HG02763 (cell line): ENCODE data around the gene PPP3CA.

Experiments used
- ATAC-seq: cut with Tn5 transposase; IDR thresholded peaks from one replicate; pipeline ENCODE4 v1.9.1; 2021; ENCODE audit warnings: mild to moderate bottlenecking, moderate library complexity; ENCODE audit not compliant: unreplicated experiment

Gene PPP3CA

DNA sequence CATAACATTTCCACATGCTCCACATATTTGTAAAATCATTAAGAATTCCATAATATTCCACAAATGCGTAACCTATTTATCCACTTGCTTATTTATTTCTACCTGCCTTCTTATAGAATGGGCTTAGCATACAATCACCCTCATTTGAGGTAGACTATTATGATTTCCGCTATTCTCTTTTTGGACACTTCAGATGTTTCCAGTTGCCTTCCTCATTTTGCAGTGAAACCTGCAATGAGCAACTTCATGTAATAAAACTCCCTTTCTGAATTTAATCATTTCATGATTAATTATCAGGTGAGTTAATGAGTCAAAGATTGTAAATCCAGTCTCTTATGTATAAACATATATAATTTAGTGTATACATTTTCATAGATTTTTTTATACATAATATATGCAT is 58.0 kb downstream of the PPP3CA start:
- no peak for ATAC-seq

DNA sequence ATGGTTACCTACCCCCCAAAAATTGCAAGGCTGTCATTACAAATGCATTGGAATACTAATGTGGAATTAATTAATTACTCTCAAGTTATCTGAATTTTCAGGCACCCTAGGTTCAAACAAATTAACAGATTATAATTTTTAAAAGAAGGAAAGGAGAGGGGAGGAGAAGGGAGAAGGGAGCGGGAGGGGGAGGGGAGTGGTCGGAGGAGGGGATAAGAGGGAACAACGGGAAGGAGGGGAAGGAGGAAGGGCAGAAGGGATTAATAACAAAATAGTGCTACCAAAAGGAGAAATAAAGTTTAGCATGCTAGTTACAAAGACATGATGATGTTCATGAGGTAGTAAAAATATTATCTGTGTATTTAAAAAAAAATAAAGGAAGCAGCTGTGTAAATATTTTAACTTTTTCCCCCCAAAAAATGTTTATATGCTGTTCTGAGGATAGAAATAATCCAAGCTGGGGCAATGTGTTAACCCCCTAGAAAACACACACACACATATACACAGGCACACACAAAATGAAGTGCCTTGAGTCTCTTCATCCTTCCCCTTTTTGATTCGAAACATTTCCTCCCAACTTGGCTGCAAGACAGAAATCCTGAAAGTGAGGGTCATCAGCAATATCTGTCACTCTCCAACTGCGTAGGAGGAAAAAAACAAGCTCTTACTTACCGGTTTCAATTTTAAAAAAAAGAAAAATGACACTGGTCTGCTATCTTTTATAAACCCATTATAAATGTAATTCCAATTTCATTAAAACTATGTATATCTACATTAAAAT is 58.8 kb downstream of the PPP3CA start:
- ATAC-seq: no peak

DNA sequence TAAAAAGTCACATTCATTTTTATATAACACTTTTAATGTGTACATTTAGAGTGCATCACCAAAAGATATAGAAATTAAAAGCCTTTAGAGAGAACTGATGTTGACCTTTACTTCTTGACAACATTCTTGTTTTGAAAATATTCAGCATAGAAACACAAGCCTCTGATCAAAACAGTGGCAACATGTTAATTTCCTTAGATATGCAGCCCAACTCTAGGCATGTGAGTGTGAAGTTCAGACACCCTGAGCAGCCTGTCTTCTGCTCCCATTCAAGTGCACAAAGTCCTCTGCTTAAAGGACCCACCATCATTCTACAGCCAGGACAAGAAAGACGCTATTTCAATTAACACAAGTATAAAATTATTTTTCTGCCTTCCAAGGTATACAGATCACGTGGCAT is 60.0 kb downstream of the PPP3CA start:
- ATAC-seq: no peak

DNA sequence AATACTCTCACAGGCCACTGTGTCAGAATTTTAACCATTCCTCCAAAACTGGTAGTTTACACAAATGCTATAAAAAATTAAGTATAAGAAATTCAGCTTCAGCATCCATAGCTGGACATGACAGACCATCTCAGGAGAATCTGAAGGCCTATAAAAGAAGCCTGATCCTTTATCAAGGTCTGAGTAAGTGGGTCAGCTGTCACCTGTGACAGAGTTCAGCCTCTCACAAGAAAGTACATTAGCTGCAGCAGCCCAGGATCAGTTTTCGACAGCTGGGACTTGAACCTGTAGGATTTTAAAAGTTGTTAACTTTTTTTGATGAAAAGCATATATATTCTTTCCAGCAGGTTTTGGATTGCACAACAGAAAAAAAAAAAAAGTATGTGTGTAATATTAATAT is 60.7 kb downstream of the PPP3CA start:
- ATAC-seq: no peak

DNA sequence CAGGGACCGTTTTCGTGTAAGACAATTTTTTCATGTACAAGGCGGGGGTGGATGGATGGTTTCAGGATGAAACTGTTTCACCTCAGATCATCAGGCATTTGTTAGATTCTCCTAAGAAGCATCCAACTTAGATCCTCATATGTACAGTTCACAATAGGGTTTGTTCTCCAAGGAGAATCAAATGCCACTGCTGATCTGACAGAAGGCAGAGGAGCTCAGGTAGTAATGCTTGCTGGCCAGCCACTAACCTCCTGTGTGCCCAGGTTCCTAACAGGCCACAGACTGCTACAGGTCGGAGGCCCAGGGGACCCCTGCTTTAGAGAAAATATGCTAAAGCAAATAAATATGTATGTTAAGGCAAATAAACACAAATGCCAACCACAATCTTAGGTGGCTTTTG is 61.3 kb downstream of the PPP3CA start:
- ATAC-seq: no peak

DNA sequence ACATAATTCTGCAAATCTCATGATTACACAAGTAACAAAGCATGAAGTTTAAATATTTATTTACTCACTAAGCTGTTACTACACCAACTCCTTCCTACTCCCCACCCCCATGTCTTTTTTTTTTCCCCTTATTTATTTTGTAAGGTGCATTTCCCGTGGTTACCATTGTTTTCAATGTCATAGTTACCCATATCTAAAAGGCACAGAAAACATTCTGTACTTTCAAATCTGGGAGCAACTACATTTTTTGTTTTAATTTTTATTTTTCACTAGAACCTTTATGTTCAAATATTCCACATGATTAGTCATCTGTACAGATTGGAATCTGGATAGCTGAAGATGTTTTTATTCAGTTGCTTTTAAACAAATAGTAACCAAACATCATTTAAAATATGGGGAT is 62.8 kb downstream of the PPP3CA start:
- no peak for ATAC-seq

DNA sequence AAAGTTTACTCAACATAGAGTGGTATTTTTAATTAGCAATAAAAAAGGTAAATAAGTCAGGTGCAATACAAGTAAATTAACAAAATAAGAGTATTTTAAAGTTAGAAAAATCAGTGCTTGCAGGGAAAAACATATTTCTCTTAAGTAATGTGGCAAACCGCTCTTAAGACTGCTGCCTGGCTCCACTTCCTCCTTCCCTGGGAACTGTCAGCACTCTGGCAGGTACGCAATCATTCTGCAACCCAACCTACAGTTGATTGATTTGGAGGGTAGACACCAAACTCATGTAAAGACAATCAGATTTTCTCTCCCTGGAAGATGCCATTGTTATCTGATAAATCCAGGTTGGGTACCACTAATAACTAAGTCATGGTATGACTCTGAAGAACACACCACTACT is 63.9 kb downstream of the PPP3CA start:
- no peak for ATAC-seq

DNA sequence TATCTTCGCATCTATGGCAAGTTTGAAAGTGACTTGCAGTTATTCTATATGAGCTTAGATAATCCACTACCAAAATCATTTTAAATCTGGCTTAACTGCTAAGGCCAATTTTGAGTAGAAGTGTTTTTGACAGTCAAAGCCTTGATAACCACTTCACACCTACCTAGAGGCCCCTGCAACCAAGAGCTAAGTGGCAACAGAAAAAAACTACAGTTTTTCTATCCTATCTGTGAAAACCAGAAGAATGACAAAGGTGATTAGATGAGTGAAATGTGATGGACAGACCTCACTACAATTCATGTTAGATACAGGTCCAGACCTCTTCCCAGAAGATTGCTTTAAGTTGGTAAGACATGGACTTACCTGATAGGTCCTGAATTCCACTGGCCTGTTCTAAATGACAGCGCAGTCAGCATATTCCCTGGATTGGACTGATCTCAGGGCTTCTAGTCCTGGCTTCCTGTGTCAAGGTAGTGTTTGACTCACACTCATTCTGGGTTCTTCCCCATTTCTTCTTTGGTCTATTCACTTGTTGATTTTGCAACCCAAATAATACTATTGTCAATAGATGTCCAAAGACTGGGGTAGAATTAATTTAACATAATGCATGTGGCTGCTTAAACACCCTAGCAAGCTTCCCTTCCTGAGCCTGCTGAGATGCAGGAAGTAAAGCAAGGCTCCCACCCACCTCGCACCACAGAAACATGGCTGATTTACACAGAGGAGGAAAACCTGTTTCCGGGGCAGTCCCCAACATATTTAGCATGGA is 65.1 kb downstream of the PPP3CA start:
- no peak for ATAC-seq

DNA sequence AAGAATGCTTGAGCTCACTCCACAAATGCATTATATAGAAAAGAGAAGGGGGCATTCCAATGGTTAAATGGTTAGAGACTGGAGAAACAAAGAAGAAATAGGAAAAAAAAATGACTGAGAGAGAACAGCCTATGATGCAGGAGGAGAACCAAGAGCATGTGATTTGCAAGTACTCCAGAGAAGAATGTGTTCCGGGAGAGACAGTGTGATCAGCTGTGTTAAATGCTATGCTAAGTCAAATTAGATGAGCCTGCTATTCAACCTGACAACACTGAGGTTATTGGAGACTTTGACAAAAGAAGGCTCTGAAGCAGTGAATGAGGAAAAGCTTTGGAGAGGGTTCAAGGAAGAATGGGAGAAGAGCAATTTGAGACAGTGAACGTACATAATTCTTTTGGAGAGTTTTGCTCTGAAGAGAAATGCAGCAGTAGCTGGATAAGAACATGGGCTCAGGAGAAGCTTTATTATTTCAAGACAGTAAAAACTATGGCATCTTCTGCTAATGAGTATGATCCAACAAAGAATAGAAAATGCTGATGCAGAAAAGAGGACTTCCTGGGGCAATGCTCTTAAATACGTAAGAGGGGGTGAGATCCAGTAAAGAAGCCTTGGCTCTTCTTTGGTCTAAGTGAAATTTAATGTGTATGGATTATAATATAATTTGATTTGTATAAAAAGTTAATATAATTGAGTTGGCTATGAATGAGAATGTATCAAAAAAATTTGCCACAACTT is 66.3 kb downstream of the PPP3CA start:
- no peak for ATAC-seq

DNA sequence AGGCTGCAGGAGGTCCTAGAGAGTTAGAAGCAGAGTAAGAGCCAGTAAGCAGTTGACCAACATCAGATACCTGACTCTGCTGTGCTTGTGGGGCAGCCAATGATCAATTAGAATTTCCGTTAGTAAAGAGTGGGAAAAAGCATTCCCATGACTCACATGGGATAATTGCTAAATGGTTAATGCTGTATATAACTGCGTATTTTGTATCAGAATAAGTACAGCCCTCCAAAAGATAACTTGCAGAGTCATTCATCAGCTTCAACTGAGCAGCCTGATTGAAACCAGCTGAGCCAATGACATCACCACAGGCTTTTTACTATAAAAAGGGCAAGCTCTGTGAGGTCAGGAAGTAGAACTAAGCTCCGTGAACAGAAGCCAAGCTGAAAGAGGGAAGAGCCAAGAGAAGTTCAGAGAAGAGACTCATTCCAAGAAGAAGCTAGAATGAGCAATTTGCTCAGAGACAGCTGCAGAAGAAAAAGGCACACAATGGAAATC is 67.9 kb downstream of the PPP3CA start:
- ATAC-seq: peak; percentile 79

DNA sequence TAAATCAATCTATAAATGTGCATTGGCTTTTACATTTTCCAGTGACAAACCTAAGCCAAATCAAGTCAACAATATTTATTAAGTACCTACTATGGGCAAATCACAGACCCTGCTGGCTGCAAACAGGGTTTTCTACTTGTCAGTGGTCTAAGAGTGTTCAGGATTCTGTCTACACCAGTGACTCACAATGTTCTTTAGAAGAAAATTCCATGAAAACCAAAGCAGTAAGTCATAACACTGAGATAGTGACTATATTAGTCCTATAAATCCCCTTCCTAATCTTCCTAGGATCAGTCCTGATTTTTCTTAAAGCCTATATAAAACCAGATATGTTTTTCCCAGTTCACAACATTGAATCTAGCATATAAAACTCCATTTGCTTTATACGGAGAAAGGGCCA is 69.7 kb downstream of the PPP3CA start:
- ATAC-seq: no peak

DNA sequence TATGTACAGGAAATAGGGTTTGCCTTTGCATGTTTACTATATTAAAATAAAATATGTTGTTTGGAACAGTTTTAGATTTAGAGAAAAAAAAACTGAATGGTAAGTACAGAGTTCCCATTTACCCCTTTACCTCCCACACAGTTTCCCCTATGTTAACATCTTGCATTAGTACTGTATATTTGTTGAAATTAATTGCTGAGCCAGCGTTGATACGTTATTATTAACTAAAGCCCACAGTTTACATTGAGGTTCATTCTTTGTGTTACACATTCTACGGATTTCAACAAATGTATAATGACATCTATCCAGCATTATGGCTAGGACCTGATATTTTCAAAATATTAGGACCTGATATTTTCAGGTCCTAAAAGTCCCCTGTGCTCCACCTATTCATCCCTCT is 70.7 kb downstream of the PPP3CA start:
- ATAC-seq: no peak

DNA sequence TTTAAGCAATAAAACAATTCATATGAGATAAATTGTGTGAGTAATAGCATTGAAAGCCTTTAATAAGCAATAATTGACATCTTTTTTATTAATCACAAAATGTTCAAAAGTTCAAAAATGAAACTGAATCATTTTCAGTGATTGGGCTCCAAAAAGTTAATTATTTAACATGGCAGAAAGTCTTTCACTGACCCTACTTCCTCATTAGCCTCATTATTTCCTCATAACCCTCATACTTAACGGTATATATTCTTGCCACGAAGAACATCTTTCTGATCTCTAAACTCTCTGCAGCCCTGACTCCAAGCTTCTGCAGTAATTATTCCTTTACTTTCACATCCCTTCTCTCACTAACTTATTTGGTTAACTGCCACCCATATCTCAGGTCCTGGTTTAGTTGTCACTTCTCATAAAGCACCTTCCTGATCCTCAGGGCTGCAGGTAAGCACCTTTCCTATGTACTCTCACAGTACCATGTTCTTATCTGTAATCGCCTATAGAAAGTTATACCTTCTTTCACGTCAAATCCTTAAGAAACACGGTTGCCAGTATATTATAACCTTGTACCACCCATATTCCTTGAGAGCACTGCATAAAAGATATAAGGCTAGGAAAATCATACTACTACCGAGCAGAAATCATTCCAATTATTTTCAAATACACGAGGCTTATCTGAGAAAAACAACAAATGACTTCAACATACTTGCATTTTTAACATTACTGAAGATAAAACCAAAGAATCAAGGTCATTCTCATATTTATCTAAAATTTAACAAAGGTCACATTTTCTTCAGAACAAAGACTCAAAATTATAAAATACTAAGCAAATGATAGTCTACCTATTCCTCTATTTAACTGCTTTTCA is 72.2 kb downstream of the PPP3CA start:
- no peak for ATAC-seq

DNA sequence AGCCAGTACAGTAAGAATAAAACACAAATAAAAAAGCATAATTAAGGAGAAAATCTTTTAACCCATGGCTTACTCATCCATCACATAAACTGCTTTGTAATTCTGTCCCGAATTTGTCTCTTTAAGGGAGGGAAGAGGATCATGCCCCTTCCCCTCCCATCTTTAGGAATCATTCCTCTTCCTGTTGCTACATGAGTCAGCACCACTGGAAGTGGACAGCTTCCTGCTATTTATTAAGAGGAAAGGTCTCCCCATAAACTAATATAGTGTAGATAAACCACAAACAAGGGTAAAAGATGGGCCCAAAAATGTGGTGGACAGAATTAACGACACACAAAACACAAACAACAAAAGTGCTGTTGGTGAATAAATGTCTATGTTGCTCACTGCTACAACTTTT is 75.8 kb downstream of the PPP3CA start:
- no peak for ATAC-seq

DNA sequence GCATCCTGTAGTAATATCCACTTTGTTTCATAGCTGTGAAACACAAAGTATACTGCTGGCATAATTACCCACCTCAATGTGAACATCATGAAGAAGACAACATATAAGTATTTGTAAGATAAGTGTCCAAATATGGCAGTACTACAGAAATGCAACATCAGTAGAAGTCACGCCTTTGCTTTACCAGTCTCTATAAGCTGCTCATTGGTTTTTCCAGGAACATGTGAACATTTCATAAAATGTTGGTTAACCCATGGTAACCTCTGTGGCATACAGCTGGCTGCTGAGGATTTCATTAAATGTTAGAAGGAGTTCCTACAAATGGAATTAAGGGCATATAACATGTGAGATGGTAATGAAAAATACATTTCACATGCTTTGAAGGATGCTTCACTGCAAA is 77.6 kb downstream of the PPP3CA start:
- ATAC-seq: no peak

DNA sequence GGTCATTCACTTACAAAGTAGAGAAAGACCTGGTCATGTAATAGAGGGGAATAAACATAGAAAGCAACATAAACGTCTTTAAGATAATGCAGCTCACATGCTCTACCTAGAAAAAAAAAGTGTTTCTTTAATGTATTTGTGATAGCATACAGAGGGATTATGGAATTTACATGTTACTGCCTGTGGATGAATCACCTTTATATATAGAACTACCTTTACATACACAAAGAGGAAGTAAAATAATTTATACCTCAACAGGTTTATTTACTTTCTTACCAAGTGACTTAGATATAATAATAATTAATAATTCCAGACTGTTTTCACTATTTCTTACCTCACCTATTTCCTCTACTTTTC is 81.5 kb downstream of the PPP3CA start:
- no peak for ATAC-seq

DNA sequence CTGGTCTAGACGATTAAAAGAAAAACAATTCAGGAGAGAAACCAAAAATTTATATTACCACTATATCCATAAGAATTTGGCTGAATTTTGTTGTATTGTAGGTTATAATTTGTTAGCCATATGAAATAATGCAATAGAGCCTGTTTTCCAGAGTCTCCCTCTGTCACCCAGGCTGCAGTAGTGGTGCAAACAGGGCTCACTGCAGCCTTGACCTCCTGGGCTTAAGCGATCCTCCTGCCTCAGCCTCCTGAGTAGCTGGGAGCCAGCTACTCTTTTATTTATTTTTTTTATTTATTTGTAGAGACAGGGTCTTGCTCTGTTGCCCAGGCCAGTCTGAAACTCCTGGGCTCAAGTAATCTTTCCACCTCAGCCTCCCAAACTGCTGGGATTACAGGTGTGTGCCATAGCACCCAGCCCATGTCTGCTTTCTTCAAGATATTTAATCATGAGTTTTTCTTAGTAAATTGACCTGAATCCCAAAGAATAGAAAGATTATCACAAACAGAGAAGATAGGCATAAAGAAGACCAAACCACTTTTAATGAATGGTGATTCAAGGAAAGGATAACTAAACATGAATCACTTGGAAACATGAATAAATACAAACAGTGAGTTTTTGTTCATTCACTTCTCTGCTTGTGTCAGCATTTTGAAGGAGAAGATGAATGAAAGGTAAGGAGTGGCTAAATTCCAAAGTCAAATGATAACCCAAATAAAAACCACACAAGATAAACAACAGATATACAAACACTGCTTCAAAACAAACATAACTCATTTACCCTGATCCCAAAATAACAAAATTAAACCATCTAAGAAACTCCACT is 82.1 kb downstream of the PPP3CA start:
- no peak for ATAC-seq

DNA sequence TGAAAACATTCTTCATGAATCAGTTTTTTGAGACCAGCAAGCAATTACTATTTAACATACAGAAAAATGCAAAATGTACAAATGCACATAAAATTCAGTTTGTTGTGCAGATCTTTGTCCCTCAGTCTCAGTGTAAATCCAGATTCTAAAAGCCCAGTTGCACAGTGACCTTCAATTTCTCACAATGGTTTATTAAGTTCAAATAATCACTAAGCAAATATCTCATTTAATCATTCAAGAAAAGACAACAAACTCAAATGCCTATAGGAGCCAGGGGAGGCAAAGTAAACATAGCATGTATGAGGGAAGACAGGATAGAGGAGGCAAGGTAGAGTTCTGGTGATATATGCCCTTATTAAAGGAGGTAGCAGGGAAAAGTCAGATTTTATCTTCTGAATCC is 82.8 kb downstream of the PPP3CA start:
- no peak for ATAC-seq

DNA sequence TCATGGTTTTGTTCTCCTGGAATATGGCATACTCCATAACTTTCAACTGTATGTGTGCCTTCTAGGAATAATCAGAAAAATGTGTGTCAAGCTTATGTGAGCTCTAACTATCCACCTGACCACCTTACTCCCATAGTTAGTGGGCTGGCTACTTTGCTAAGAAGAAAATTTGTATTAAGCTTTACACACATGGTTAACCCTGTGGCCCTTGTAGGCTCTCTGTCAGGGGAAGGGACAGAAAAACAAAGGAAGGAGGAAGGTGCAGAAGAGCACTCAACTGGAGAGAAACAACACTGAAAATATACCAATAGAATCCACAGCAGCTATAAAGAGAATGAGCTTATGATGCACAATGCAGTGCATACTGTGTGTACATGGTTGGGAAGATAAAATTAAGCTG is 84.6 kb downstream of the PPP3CA start:
- ATAC-seq: no peak

DNA sequence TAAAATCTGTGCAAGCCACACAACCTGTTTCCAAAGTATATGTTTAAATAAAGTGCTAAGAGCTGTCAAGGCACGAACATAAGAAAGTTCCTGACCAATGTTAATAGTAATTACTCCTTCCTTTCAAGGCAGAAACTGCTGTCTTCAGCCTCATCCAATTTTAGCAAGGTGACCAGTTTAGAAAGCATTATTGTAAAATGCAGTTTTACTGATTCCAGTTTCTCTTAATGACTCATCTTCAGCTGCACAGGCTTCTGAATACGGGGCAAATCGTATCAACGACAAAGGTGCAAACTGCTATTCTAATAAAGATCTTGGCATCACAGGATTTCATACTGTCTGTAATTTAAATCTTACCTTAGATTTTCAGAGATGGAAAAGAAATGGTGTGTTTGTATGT is 87.5 kb downstream of the PPP3CA start:
- peak; percentile 93 for ATAC-seq
